Stromal cell of bone marrow (primary cell): ENCODE measurements around the gene CPEB1.
"Not testable (repeated sequence)": the region's sequence is repeated elsewhere in the genome, so short reads cannot be mapped to it uniquely, and the experiment has no call there.

Experiments
- DNase-seq: peaks from one replicate; pipeline ENCODE4 v3.0.0-alpha.2; 2012; ENCODE audit warnings: low read depth

The CPEB1 gene

DNA sequence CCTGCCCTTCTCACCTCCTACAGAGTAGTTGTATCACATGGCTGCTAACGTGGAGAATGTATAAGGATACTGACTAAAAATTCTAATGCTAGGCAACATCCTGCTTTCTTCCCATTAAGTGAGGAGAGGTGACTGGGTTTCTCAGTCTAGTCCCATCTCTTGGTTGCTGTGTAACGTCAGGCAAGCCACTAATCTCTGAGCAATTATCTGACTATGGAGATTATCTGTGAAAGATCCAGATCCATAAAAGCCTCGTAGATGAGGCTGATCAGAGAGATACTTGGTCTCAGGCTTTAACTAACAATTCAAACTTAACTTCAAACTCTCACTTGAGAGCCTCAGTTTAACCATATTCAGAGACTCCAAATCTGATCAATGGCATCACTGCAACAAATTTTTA is 102.2 kb downstream of the CPEB1 start:
- DNase-seq = no peak

DNA sequence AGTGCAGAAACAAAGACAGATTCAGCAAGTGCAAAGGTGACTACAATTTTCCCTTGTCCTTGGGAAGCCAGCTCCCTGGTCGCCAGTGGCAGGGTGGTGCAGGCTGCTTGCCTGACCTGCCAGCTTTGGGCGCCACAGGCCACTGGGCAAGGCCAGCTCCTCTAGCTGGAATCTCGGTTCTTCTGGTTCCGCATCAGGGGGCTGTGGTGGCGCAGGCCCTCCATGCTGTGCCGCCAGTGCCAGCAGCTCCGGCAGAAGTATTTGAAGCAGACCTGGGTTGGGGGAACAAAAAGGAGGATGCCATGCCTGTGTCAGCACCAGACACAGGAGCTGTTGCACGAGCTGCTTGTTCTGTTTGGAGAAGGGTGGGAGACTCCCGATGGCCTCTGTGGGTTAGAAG is 102.7 kb downstream of the CPEB1 start:
- DNase-seq = no peak

DNA sequence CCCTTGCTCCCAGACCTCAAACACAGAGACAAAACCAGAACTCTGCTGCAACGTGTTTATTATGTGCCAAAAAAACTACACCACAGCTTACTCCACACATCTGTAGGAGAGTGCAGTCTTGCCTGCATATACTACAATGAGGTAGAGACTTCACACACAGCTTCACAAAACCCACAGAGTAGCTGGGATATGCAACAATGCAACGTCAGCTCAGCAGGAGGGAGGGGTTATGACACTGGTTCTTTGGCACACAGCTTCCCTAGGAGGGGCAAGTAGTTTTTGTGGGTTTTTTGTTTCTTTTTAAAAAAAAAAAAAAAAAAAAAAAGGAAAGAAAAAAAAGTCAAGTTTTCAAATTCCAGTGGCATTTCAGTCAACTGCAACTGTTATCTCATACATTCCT is 104.0 kb downstream of the CPEB1 start:
- peak; percentile 81 for DNase-seq

DNA sequence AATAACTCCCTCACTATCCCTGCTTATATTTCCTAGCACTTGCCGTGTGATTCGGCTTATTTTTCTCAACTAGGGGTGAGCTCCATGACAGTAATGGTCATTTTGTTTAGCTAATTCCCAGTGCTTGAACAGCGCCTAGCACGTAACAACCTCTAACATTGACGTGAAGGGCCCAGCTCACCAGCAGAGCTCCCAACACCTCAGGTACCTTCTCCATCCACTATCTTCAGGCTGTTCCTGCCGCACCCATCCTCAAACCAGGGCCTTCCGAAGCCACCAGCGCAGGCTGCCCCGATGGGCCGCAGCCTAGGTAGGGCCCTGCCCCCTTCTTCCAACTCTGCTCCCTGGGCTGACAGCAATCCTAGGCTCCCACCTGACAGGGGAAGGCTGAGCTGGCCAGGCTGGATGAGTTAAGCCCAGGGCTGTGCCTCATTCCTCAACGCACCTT is 106.2 kb downstream of the CPEB1 start:
- DNase-seq = no peak

DNA sequence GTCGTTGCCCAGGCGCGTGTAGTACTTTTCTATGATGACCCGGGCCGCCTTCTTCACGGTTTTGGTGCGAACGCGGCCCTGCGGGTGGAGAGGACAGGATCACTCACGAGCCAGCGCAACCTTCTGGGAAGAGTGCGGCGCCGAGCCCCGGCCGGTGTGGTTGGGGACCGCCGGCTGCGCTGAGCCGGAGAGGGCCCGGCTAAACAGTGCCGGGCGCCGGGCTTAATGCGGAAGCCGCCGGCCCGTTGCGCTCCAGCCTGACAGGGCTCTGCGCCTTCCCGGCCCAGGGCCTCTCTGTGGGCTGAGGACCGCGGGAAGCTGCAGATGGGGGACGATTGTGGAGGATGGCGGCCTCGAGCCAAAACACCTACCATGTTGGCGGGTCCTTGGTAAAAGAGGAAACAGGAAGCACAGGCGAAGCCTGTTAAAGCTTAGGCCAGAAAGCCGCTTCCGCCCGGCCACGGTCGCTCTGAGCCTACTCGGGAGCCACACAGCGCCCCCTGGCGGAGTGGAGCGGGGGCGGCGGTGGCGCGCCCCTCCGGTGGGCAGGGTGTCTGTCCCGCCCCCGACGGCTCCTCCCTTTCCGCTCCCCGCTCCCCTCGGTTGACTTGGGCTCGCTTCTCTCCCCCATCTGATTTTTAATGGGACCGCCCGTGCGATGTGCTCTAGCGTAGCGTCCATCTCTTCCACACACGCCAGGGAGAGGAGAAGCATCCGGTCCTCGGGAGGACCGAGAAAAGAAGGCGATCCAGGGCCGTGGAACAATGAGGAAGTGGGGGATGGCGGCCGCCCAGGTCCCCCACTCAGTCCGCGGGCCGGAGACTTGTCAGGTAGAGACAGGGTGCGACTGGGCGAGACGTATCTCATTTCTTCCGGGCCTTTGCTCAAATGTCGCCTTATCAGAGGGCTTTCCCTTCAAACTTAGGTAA is 106.8 kb downstream of the CPEB1 start, which contains the start of gene RPS17:
RPS17 (minus strand) TSS at position 403 of the 929 bp plus-strand sequence; CDS start at position 374, 29 bp downstream.
- DNase-seq = peak; percentile 92

DNA sequence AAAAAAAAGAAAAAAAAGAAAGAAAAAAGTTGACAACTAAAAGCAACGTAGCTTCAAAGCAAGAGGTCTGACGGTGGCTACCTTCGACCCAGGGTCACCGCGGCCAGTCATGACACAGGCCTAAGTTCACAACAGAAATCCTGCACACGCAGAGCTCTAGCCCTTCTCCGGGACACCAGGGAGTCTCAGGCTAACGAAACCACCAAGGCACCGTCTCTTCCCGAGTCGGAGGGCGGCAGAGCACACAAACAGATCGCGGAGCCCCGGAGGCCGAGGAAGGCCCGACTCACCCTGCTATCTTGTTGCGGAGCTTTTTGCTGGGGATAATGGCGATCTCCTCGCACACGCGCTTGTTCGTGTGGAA is 107.5 kb downstream of the CPEB1 start:
- no peak for DNase-seq

DNA sequence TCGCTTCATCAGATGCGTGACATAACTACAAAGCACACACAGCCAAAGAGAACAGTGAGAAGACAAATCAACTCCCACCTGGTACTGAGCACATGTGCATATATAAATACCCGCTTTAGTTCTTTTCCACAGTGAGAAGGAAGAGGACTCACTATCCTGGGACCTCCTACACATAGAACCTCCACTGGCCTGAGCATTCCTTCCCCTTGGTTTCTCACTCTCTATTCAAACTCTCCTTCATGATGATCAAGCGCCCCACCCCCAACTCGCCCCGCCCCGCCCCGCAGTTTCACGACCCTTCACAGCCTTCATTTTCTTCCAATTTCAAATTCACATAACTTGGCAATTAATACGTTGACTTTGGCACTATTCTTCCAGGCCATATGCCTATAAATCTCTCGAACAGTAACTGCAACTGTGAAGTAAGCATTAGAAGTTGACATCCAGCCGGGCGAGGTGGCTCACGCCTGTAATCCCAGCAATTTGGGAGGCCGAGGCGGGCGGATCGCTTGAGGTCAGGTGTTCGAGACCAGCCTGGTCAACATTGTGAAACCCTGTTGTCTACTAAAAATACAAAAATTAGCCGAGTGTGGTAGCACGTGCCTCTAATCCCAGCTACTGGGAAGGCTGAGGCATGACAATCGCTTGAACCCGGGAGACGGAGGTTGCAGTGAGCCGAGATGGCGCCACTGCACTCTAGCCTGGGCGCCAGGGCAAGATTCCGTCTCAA is 108.0 kb downstream of the CPEB1 start:
- no peak for DNase-seq

DNA sequence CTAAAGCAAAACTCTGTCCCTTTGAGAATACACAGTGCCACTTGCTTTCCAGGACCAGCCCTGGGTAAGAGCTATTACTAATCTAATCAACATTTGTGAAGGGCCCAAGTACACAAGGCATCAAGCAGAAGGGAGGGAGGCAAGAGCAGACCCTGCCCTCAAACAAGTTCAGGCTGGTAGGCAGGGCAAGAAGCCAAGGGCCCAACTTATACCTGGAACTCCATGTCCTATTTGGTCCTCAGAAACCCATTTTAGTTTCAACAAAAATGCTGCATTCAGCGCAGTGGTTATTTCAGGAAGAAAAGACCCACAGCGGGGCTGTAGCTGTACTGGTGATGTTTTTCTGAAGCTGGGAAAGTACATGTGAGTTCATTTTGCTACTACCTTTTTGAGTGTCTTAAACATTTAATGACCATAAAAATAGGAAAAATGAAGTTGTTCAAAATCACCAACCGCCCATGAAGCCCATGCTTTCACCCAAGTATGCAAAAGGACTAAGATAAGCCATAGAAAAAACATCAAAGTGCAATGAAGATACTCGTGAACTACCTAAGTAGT is 109.7 kb downstream of the CPEB1 start:
- DNase-seq = no peak

DNA sequence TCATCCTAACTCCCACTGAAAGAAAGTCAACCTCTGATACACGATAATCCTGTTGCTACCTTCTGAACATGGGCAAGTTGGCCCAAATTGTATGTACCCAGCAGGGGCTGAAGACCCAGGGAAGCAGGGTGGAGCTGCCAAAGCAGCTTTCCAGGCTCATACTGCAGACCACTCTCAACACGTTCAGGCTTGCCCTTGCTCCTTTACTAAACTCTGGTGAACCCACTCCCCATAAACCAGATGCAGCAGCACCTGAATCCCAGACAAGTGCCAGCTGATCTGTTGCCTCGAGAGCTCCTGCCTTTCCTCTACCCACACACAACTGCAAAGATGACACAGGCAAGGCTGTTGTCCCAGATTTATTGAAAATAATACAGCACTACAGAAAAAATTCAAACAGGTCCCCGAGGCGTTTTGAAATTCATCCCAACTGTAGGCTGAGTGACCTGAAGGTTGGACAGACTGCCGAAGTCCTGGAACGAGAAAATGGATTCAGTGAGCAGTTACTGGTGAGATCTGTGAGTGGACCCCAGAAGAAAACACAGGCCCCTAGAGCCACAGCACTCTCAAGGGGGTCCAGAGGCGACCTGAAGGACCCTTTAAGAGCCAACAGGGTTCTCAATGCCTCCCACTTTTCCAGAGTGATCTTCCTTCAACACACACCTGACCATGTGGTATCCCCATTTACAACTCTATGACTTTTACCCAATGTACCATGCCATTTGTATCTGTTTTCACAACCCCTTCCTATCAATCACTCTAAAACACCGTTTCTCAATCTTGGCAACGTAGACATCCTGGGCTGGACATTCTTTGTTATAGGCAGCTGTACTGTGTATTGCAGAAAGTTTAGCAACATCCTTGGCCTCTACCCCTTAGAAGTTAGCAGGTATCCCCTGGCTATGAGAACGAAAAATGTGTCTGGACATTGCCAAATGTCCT is 110.5 kb downstream of the CPEB1 start:
- DNase-seq = no peak

DNA sequence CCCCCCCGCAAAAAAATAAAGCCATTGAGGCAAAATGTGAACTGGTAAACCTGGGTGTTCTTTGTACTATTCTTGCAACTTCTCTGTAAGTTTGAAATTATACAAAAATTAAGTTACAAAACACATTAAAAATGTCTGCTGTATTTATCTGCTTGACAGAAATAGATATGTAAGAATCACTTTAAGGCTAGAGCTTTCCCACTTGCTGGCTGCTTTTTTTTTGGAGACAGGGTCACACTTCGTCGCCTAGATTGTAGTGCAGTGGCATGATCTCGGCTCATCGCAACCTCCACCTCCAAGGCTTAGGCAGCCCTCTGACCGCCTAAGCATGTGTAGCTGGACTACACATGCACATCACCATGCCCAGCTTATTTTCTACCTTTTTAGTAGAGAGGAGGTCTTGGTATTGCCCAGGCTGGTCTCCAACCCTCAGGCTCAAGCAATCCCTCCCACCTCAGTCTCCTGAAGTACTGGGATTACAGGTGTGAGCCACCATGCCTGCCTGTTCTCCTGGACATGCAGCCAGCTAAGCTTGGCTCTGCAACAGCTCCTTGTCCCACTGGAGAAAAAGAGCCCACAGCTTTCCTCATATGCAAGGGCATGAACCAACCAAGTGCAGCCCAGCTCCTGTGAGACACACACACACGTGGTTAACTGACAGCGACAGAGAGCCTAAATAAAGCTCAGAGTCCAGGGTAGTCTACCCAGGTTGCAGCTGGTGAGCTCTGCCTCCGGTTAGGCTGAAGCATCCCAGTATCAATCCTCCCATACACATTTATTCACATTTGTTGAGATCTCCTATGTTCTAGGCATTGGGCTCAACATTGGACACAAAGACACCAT is 111.4 kb downstream of the CPEB1 start:
- DNase-seq = no peak

DNA sequence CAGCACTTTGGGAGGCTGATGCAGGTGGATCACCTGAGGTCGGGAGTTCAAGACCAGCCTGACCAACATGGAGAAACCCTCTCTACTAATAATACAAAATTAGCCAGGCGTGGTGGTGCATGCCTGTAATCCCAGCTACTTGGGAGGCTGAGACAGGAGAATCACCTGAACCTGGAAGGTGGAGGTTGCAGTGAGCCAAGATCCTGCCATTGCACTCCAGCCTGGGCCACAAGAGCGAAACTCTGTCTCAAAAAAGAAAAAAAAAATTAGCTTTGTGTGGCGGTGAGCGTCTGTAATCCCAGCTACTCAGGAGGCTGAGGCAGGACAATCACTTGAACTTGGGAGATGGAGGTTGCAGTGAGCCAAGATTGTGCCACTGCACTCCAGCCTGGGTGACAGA is 112.0 kb downstream of the CPEB1 start:
- DNase-seq = not testable (repeated sequence)

DNA sequence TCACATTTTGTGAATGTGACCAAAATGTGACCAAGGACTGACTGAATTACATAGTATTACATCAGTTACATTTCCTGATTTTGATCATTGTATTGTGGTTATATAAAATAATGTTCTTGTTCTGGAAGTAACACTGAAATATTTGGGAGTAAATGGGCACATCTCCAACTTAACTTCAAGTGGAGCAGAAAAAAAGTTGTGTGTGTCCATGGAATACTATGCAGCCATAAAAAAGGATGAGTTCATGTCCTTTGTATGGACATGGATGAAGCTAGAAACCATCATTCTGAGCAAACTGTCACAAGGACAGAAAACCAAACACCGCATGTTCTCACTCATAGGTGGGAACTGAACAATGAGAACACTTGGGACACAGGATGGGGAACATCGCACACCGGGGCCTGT is 112.7 kb downstream of the CPEB1 start:
- DNase-seq = not testable (repeated sequence)

DNA sequence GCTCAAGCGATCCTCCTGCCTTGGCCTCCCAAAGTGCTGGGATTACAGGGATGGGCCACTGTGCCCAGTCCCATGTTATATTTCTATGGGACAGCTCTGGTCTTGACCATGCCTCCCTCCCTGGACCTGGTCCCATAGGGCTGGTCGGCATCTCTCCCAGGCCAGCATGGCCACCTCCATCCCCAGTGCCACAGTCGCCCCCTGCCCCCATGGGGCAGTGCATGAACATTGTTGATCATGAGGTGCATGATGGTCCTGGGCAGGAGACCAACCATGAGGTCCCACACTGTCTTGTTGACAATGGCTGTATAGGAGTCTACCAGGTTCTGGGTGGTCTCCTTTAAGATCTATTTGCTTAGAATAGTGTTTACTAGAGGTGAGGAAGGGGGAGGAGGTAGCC is 113.4 kb downstream of the CPEB1 start:
- no peak for DNase-seq

DNA sequence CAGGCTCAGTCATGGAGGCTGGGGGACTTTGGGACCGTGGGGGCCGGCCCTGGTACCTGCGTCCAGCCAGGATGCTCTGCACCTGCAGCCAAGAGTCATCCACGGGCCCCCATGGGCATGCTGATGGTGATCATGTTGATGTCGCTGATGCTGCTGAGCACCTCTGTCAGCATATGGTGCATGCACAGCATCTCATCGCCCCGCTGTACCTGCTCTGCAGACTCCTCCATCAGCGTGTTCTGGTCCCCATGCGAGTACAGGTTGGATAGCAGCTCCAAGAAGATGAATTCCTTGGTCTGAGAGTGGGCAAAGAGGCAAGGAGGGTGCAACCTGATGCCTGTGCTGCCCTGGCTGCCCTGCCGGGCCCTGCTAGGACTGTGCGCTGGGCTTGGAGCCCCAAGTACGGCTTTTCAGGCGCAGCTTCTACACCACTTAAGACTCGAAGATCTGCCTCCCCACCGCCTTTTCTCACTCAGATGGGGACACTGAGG is 114.1 kb downstream of the CPEB1 start:
- DNase-seq = no peak

DNA sequence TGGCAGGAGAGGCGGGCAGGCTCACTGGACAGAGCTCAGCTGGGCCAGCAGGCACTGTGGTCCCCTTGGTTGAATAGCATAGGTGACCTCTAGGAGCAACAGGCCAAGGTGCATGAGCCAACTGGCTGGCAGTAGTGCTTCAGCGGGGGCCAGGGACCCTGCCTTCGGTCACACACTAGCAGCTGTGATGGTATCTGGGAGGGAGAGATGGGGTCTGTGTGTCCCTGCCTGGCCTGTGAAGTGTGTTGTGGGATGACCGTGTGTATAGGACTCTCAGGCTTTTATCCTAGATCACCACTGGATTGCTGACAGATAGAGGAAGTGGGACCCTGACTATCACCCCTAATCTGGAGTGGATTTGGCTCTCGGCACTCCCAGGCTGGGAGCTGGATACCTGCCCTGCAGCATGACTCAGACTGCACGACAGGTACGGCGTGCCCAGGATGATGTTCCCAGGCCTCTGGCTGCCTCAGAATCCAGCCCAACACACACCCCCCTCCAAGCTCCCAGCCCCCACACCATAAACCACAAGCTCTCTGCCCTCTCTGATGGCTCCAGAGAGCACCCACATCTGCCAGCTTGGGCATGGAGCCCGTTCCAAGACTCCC is 114.7 kb downstream of the CPEB1 start:
- no peak for DNase-seq

DNA sequence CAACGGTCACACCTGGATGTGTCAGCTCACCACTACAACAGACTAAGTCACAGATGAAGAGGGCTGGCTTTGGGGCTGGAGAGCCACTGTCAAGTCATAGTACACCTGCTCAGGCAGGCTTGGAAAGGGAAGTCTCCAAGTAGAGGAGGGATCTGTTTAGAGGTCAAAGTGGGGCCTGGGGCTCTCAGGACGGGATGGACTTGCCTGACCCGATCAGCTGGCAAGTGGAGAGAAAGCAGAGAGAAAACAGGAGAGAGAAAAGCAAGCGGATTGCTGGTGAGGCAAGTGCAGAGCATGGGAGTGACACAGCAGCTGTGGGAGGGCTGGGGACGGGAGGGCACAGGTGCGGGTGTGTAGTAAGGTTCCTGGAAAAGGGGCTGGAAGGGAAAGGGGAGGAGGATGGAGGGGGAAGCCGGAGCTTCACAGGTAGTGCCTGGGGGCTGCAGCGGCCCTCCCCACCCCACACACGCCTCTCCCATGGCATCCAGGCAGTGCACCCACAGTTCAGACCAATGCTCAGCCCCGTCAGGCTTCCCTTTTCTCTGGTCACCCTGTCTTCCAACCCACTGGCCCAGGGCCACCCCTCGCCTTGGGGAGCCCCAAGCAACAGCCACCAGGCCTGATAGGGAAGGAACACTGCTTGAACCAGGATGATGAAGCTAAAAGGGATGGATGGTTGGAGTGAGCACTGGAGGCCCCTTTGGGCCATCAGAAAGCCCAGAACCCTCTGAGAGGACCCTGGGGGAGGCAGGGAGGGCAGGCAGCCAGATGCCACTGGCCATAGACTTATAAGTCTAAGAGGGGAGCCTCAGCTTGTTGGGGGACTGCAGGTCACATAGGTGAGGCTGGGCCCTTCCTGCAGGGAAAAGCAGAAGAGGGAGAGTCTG is 115.4 kb downstream of the CPEB1 start:
- no peak for DNase-seq

DNA sequence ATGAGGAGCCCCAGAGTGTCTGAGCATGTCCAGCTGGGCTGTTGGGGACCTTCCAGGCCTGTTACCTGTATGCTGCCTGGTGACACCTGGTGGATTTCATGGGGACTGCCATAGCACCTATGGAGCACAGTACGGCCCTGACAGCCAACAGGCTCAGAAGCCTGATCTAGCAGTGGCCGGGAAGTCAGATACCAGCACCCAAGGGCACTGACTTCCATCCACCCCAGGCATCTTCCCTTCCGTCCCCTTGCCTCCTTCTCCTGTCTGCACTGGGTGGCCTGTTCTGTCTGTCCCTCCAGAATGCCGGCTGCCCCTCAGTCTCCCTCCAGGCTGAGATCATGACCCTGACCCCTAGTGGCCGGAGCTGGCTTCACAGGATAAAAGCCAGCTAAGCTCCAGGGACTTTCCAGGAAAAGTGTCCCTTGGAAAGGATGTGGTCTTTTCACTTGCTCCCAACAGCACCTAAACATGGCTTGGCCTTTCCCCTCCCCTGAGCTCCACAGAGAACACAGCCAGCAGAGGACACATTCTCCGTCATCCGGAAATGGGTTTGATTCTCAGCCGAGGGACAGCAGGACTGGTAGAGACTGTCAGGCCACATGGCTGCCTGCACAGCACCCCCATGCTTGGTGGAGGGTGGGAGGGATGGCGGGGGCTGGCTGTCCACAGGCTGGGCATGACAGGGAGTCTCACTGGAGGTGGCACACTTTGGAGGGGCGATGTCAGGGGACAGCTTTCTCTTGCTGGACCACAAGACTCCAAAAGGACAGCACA is 116.4 kb downstream of the CPEB1 start:
- DNase-seq = peak; percentile 27

DNA sequence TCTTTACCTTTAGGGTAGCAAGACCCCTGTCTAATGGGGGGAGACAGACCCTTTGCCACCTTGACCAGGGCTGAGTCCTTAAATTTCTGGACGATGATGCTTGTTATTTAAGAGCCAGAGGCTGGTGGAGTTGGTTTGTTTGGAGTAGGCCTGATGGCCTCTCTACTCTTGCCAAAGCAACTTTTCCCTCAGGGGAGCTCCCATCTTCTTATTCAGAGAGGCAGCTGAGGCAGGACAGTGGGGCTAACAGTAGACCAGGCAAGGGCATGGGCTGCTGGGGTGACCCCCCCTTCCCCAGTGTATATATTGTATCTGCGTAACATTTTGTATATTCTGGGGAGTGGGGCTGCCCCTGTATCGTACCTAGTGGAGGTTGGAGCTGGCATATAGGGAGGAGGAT is 117.2 kb downstream of the CPEB1 start:
- no peak for DNase-seq
